Body of pancreas (tissue), 4 donors: ENCODE results near the gene MPP7.

Experiments used
- POLR2A ChIP-seq, 3 donors: fragments of 450-650 bp; IDR thresholded peaks; one replicate each; pipeline ENCODE4 v1.6.1; 2016; ENCODE audit warnings: antibody characterized with exemption in 3 of 3, mild to moderate bottlenecking in 2 of 3
- TF ChIP-seq, protein P1 (sequence below), 7 experiments: fragments of 450-650 bp in 4 of 7; fragments of 200-600 bp in 3 of 7; sonication (generic) in 3 of 7; IDR thresholded peaks; one replicate each; pipeline ENCODE4 v1.5.1; 2016 to 2019; ENCODE audit warnings: antibody characterized with exemption in 7 of 7

DNA sequence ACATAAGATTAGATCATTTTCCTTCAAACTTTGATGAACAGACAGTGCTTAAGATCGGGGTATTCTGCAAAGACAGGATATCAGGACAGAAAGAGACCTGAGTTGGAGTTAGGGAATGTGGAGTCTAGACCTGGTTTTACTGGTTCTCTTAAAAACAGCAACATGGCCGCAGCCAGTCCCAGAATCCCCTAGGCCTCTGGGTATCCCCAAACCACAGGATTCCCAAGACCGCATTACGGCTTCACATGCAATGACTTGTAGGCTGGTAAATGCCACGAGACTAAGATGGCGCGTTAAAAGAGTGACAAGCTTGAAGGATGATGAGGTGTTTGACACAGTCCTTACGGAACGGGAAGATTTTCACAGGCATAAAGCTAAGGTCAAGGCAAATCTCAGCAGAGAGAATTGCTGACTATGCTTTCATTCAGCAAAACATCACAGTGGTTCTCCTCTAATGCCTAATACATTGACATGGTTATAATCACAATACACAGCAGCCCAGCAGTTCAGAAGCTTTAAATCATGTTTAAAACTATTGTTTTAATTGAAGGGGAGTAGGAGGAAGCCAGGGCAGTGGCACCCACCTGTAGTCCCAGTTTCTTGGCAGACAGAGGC lies 32.9 kb downstream of the MPP7 start:
- TF ChIP-seq, protein P1, sequence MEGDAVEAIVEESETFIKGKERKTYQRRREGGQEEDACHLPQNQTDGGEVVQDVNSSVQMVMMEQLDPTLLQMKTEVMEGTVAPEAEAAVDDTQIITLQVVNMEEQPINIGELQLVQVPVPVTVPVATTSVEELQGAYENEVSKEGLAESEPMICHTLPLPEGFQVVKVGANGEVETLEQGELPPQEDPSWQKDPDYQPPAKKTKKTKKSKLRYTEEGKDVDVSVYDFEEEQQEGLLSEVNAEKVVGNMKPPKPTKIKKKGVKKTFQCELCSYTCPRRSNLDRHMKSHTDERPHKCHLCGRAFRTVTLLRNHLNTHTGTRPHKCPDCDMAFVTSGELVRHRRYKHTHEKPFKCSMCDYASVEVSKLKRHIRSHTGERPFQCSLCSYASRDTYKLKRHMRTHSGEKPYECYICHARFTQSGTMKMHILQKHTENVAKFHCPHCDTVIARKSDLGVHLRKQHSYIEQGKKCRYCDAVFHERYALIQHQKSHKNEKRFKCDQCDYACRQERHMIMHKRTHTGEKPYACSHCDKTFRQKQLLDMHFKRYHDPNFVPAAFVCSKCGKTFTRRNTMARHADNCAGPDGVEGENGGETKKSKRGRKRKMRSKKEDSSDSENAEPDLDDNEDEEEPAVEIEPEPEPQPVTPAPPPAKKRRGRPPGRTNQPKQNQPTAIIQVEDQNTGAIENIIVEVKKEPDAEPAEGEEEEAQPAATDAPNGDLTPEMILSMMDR (IDR thresholded peaks at IDR 0.05) = no peak
- TF ChIP-seq POLR2A (IDR thresholded peaks at IDR 0.05) = no peak
